Neural cell (in vitro differentiated cells): ENCODE measurements around the gene MYO5C. TPM values are rescaled to one million over a fixed set of nuclear protein-coding genes. Genes with fewer than 3 reads are reported as not detected.
A peak's percentile ranks its signal among the peaks of the same experiment; 100 is the strongest.

Experiments
- H2AFZ ChIP-seq: fragments of 200-600, 300-800 bp; sonication (generic), shearing (Covaris generic); 2 replicates; pipeline ENCODE4 v1.6.0; 2014; ENCODE audit warnings: low read depth, mild to moderate bottlenecking, antibody characterized with exemption, low read length, moderate library complexity
- H3F3A ChIP-seq: fragments of 200-600 bp; shearing (Covaris generic); 2 replicates; pipeline ENCODE4 v1.6.1; 2016; ENCODE audit warnings: mild to moderate bottlenecking, moderate library complexity, mixed read lengths, antibody characterized with exemption, low read length; ENCODE audit not compliant: insufficient read depth, poor library complexity, severe bottlenecking
- H3K27ac ChIP-seq: fragments of 200-600, 300-800 bp; sonication (generic), shearing (Covaris generic); 2 replicates; pipeline ENCODE4 v1.5.1; 2014; ENCODE audit warnings: mild to moderate bottlenecking, low read length, moderate library complexity
- H3K27me3 ChIP-seq: fragments of 300-800, 200-600 bp; sonication (generic), shearing (Covaris generic); 2 replicates; pipeline ENCODE4 v1.6.0; 2014; ENCODE audit warnings: mild to moderate bottlenecking, low read depth, low read length, moderate library complexity; ENCODE audit not compliant: insufficient read depth
- H3K36me3 ChIP-seq: fragments of 300-800, 200-600 bp; sonication (generic), shearing (Covaris generic); 2 replicates; pipeline ENCODE4 v1.5.1; 2014; ENCODE audit warnings: mild to moderate bottlenecking, antibody characterized with exemption, low read length, moderate library complexity; ENCODE audit not compliant: insufficient read depth
- H3K4me2 ChIP-seq: fragments of 300-800, 200-600 bp; sonication (generic), shearing (Covaris generic); 2 replicates; pipeline ENCODE4 v1.6.0; 2014; ENCODE audit warnings: mild to moderate bottlenecking, low read length
- H3K4me3 ChIP-seq: fragments of 300-800, 200-600 bp; sonication (generic), shearing (Covaris generic); 2 replicates; pipeline ENCODE4 v1.5.1; 2014; ENCODE audit warnings: mild to moderate bottlenecking, low read length, moderate library complexity
- H3K79me2 ChIP-seq: fragments of 200-600 bp; shearing (Covaris generic); replicated peaks from 2 replicates; pipeline ENCODE4 v1.6.0; 2014; ENCODE audit warnings: mild to moderate bottlenecking, low read length, moderate library complexity; ENCODE audit not compliant: insufficient read depth
- H3K9ac ChIP-seq: fragments of 300-800, 200-600 bp; sonication (generic), shearing (Covaris generic); 2 replicates; pipeline ENCODE4 v1.6.1; 2016; ENCODE audit warnings: mild to moderate bottlenecking, low read length, mixed read lengths
- H3K9me2 ChIP-seq: fragments of 200-600 bp; shearing (Covaris generic); 2 replicates; pipeline ENCODE4 v1.6.1; 2016; ENCODE audit warnings: mild to moderate bottlenecking, low read length, mixed read lengths; ENCODE audit not compliant: insufficient read depth
- H3K9me3 ChIP-seq: fragments of 200-600, 300-800 bp; sonication (generic), shearing (Covaris generic); 2 replicates; pipeline ENCODE4 v1.6.1; 2016; ENCODE audit warnings: mild to moderate bottlenecking, mixed run types, low read length, moderate library complexity, mixed read lengths
- H4K20me1 ChIP-seq: fragments of 200-600 bp; shearing (Covaris generic); 2 replicates; pipeline ENCODE4 v1.6.1; 2016; ENCODE audit warnings: mild to moderate bottlenecking, mixed run types; ENCODE audit not compliant: insufficient read depth
- EP300 ChIP-seq: fragments of 450-650 bp; conservative IDR thresholded peaks from 2 replicates; pipeline ENCODE4 v1.6.1; 2014; ENCODE audit warnings: antibody characterized with exemption, mild to moderate bottlenecking, moderate library complexity; ENCODE audit not compliant: poor library complexity, severe bottlenecking
- EZH2 ChIP-seq: fragments of 200-600, 300-800 bp; shearing (Covaris generic), sonication (generic); IDR thresholded peaks from 2 replicates; pipeline ENCODE4 v1.6.1; 2014; ENCODE audit warnings: antibody characterized with exemption, low read length, borderline replicate concordance, mild to moderate bottlenecking; ENCODE audit not compliant: insufficient read depth, poor library complexity, severe bottlenecking
- MXI1 ChIP-seq: fragments of 450-650 bp; conservative IDR thresholded peaks from 2 replicates; pipeline ENCODE4 v1.6.1; 2014; ENCODE audit warnings: antibody characterized with exemption, mild to moderate bottlenecking; ENCODE audit not compliant: poor library complexity, severe bottlenecking
- POLR2AphosphoS5 ChIP-seq: IDR thresholded peaks from 2 replicates; pipeline ENCODE4 v1.6.1; 2012
- RAD21 ChIP-seq: fragments of 450-650 bp; conservative IDR thresholded peaks from 2 replicates; pipeline ENCODE4 v1.6.1; 2014; ENCODE audit warnings: antibody characterized with exemption, mild to moderate bottlenecking, moderate library complexity
- SMC3 ChIP-seq: fragments of 450-650 bp; conservative IDR thresholded peaks from 2 replicates; pipeline ENCODE4 v1.6.1; 2014; ENCODE audit warnings: antibody characterized with exemption, mild to moderate bottlenecking, moderate library complexity; ENCODE audit not compliant: poor library complexity
- TAF1 ChIP-seq: IDR thresholded peaks from 2 replicates; pipeline ENCODE4 v1.6.1; 2012; ENCODE audit warnings: low read depth
- polyA plus RNA-seq: library from polyadenylated mRNA; depleted of rRNA; stranded (reverse); fragments of >200 nt; gene quantifications from 2 replicates; pipeline ENCODE4 v1.2.3, GENCODE V29; 2014
- TF ChIP-seq, protein P1 (sequence below): fragments of 450-650 bp; IDR thresholded peaks from 2 replicates; pipeline ENCODE4 v1.5.1; 2014; ENCODE audit warnings: antibody characterized with exemption, mild to moderate bottlenecking, moderate library complexity; ENCODE audit not compliant: poor library complexity, severe bottlenecking
- TF ChIP-seq, protein P2 (sequence below): IDR thresholded peaks from 2 replicates; pipeline ENCODE4 v1.6.1; 2012; ENCODE audit warnings: borderline replicate concordance

Gene MYO5C
- polyA plus RNA-seq, 1 donor from 2014 or later: 0.77 TPM

DNA sequence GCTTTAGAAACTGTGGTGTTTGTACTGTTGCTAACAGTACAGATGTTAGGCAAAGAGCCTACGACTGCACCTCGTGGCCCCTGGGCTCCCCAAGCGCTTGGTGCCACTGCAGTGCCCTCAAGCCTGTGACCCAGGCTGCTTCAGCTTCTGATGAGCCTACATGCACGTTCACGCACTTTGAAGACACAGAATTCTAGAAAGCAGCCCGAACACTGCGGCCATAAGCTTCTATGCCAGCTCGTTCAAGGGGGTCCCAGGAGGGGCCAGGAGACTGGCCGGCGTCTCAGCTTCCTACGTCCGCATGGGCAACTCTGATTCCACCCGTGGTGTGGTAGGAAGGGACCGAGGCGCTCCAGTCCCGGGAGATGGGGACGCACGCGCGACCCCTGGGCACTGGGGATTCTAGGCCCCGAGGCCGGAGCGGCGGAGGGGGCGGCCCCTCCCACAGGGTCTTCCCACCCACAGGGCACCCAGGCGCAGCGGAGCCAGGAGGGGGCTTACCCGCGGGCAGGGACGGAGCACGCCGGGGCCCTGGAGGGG, 653 bp downstream of the MYO5C start:
- Histone ChIP-seq H3K4me3 (peak overlapping the region; percentile 68), H4K20me1 (no peaks in the 10 kb centered on the region), H3K36me3 (no peaks in the 10 kb centered on the region), H2AFZ (no peak overlapping the region), H3K27ac (no peak overlapping the region), H3K4me2 (no peak overlapping the region), H3F3A (no peaks in the 10 kb centered on the region), H3K27me3 (peaks cover 17% of the 10 kb centered on the region), H3K9ac (peak overlapping the region; percentile 23), H3K9me3 (no peaks in the 10 kb centered on the region), H3K9me2 (no peaks in the 10 kb centered on the region), H3K79me2 (no peaks in the 10 kb centered on the region)
- TF ChIP-seq MXI1: no peak
- TF ChIP-seq POLR2AphosphoS5: no peak
- TF ChIP-seq TAF1: no peak
- TF ChIP-seq RAD21: no peak
- TF ChIP-seq, protein P1, sequence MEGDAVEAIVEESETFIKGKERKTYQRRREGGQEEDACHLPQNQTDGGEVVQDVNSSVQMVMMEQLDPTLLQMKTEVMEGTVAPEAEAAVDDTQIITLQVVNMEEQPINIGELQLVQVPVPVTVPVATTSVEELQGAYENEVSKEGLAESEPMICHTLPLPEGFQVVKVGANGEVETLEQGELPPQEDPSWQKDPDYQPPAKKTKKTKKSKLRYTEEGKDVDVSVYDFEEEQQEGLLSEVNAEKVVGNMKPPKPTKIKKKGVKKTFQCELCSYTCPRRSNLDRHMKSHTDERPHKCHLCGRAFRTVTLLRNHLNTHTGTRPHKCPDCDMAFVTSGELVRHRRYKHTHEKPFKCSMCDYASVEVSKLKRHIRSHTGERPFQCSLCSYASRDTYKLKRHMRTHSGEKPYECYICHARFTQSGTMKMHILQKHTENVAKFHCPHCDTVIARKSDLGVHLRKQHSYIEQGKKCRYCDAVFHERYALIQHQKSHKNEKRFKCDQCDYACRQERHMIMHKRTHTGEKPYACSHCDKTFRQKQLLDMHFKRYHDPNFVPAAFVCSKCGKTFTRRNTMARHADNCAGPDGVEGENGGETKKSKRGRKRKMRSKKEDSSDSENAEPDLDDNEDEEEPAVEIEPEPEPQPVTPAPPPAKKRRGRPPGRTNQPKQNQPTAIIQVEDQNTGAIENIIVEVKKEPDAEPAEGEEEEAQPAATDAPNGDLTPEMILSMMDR: no peak
- TF ChIP-seq, protein P2, sequence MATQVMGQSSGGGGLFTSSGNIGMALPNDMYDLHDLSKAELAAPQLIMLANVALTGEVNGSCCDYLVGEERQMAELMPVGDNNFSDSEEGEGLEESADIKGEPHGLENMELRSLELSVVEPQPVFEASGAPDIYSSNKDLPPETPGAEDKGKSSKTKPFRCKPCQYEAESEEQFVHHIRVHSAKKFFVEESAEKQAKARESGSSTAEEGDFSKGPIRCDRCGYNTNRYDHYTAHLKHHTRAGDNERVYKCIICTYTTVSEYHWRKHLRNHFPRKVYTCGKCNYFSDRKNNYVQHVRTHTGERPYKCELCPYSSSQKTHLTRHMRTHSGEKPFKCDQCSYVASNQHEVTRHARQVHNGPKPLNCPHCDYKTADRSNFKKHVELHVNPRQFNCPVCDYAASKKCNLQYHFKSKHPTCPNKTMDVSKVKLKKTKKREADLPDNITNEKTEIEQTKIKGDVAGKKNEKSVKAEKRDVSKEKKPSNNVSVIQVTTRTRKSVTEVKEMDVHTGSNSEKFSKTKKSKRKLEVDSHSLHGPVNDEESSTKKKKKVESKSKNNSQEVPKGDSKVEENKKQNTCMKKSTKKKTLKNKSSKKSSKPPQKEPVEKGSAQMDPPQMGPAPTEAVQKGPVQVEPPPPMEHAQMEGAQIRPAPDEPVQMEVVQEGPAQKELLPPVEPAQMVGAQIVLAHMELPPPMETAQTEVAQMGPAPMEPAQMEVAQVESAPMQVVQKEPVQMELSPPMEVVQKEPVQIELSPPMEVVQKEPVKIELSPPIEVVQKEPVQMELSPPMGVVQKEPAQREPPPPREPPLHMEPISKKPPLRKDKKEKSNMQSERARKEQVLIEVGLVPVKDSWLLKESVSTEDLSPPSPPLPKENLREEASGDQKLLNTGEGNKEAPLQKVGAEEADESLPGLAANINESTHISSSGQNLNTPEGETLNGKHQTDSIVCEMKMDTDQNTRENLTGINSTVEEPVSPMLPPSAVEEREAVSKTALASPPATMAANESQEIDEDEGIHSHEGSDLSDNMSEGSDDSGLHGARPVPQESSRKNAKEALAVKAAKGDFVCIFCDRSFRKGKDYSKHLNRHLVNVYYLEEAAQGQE: no peak
- no peak for TF ChIP-seq EZH2
- no peak for TF ChIP-seq SMC3
- no peak for TF ChIP-seq EP300

DNA sequence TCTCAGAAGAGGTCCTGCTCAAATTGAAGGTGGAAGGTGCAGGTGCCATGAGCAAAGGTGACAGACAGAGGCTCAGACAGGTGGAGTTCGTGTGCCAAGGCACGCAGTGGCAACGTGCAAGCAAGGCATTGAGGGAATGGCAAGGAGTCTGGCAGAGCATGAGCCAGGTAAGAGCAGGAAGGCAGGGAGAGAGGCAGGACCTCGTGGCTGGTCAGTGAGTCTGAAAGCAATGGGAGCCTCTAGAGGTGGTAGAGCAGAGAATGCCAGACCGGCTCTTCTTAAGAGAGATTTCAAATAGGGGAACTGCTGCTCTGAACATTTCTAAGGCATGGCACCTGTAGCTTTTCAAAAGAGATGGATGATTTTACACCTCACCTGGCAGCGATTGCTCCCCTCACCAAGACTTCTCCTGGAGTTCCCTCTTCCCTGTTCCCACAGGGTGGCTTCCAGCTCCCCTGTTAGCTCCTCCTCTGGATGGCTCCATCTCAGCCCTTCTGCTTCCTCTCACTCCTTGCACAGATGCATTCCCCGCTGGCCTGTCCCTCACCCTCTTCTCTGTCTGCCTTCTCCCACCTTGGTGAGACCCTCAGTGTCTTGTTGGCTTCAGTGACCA, 2.7 kb downstream of the MYO5C start:
- H3K27ac ChIP-seq: no peak overlapping the region
- H3F3A ChIP-seq: no peaks in the 10 kb centered on the region
- H3K4me2 ChIP-seq: no peak overlapping the region
- no peaks in the 10 kb centered on the region for H3K36me3 ChIP-seq
- no peaks in the 10 kb centered on the region for H3K9me2 ChIP-seq
- H3K9ac ChIP-seq: no peak overlapping the region
- H2AFZ ChIP-seq: no peak overlapping the region
- TF ChIP-seq TAF1 (no peak), MXI1 (no peak), RAD21 (no peak), POLR2AphosphoS5 (no peak), SMC3 (no peak), EZH2 (no peak), EP300 (no peak)
- TF ChIP-seq, protein P2: no peak
- TF ChIP-seq, protein P1: no peak
- H3K79me2 ChIP-seq: no peaks in the 10 kb centered on the region
- no peaks in the 10 kb centered on the region for H3K9me3 ChIP-seq
- H3K4me3 ChIP-seq: no peak overlapping the region
- peaks cover 17% of the 10 kb centered on the region for H3K27me3 ChIP-seq
- H4K20me1 ChIP-seq: no peaks in the 10 kb centered on the region
